Prostate gland (tissue), 2 donors: Measurements from ENCODE around the gene MT1F.

Experiments
- CTCF ChIP-seq, 4 experiments: fragments of 200-600 bp in 2 of 4; fragments of 450-650 bp in 2 of 4; sonication (generic) in 2 of 4; IDR thresholded peaks; 1 replicate in 3 of 4; 2 replicates in 1 of 4; pipeline ENCODE4 v1.5.1; 2016 to 2019; ENCODE audit warnings: antibody characterized with exemption in 4 of 4, mild to moderate bottlenecking in 2 of 4, moderate library complexity in 2 of 4
- POLR2AphosphoS5 ChIP-seq: sonication (generic); formaldehyde crosslinking; IDR thresholded peaks from one replicate; pipeline ENCODE4 v1.6.1; 2017; ENCODE audit warnings: antibody characterized with exemption

GRCh38 chr16:56623637-56624036 is 34.1 kb upstream of the MT1F start:
- TF ChIP-seq POLR2AphosphoS5 (no peak), CTCF (IDR thresholded peaks at IDR 0.05) (no peak)
